GOT3 (cell line): ENCODE measurements around the gene MACROH2A2.
"Not testable (repeated sequence)": the region's sequence is repeated elsewhere in the genome, so short reads cannot be mapped to it uniquely, and the experiment has no call there.

Source experiments
- DNase-seq: peaks from one replicate; lab custom pipeline; 2025; ENCODE audit warnings: mixed read lengths; lab: John Stamatoyannopoulos, UW

The MACROH2A2 gene

DNA sequence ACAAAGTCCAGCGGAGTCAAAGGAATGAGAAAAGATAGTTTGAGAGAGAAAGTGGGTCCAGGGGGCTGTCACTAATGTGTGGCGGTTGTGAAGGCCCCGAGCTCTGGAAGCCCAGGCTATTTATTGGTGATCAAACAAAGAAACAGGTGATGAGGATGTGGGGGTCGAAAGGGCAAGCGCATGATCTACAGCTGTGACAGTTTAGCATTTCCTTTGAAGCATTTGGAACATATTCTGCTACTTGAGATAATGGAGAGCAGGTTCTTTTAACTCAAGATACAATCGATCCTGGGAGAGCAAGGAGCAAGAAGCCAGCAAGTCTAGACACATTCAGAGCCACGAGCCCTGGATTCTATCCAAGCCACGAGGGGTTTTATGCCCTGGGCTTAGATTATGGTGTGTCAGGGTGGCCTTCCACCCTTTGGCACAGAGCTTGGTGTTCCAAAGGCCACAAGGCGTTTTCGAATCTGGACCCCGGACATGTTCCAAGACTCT lies 48.5 kb downstream of the MACROH2A2 start:
- DNase-seq = not testable (repeated sequence)

- DNase-seq = no peak
These were observed 49.0 kb downstream of the MACROH2A2 start for GRCh38 chr10:70101668-70102067.

- no peak for DNase-seq
These were observed 54.5 kb downstream of the MACROH2A2 start for GRCh38 chr10:70106958-70107791.

- no peak for DNase-seq
These were observed 56.6 kb downstream of the MACROH2A2 start for GRCh38 chr10:70109064-70109729.

DNA sequence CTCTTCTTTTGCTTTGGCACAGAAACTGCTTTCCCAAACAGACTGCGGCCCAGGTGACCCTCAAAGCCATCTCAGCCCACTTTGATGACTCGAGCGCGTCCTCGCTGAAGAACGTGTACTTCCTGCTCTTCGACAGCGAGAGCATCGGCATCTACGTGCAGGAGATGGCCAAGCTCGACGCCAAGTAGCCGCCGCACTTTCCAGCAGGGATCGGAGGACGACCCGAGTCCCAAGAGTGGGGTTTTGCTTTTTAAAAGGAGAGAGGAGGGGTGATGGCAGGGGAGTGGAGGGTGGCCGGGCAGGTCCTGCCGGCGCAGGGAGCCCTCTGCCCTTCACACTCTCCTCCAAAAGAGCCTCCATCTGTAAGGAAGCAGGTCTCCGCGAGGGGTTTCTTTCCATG lies 58.9 kb downstream of the MACROH2A2 start:
- no peak for DNase-seq

GRCh38 chr10:70112071-70112470 lies 59.4 kb downstream of the MACROH2A2 start:
- no peak for DNase-seq

- no peak for DNase-seq
These were observed 62.3 kb downstream of the MACROH2A2 start for GRCh38 chr10:70114902-70115301.

GRCh38 chr10:70115948-70116682 lies 63.5 kb downstream of the MACROH2A2 start:
- no peak for DNase-seq

GRCh38 chr10:70117646-70118045 lies 65.0 kb downstream of the MACROH2A2 start:
- no peak for DNase-seq

DNA sequence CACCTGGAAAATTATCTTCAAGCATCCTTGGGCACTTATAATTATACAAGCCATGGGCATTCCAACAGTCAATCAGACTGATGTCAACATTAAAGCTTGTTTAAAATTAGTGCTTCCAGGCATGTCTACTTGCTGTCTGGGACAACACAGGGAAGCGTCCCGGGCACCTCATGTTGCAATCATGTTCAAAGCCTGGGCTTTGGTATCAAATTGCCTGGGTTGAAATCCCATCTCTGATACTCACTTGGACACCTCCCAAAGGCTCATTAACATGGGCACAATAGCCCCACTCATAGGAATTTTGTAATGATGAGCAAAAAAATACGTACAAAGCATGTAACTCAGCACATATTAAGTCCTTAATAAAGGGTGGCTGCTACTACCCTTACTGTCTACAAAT lies 65.5 kb downstream of the MACROH2A2 start:
- no peak for DNase-seq

DNA sequence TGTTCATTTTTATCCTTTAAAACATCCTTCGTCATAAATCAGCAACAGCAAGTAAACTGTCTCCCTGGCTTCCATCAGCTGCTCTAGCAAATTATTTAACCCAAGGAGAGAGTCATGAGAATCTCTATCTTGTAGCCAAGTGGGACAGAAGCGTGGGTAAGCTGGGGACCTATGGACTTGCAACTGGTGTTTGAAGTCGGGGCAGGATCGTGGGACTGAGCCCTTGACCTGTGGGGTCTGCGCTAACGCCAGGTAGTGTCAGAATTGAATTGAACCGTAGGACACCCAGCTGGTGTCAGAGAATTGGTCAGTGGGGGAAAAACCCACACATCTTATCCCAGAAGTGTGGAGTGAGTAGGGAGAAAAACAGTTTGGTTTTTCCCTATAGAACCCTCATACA lies 66.6 kb downstream of the MACROH2A2 start:
- DNase-seq = no peak

- no peak for DNase-seq
These were observed 67.0 kb downstream of the MACROH2A2 start for GRCh38 chr10:70119623-70120022.

GRCh38 chr10:70120417-70120816 lies 67.8 kb downstream of the MACROH2A2 start:
- no peak for DNase-seq

DNA sequence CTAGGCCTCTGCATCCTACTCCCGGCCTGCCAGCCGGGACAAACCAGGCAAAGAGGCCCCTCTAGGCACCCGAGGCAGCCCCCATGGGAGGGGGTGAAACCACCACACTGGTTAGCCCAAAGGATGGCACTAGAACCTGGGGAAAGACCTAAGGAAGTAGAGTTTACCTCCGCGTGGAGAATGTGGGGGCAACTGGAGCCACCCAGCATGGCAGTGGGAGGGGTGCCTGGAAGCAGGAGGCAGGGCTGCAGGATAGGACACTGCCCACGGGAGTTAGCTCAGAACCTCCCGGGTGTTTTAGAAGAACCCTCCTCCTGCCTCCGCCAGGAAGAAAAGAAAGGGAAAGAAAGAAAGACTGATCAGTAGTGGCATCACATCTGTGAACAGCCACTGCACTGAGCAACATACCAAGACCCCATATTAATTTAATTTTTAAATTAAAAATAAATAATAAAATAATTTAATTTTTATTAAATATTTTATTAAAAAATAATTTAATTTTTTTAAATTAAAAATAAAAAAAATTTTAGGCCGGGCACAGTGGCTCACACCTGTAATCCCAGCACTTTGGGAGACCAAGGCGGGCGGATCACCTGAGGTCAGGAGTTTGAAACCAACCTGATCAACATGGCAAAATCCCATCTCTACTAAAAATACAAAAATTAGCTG lies 68.8 kb downstream of the MACROH2A2 start:
- DNase-seq = no peak

DNA sequence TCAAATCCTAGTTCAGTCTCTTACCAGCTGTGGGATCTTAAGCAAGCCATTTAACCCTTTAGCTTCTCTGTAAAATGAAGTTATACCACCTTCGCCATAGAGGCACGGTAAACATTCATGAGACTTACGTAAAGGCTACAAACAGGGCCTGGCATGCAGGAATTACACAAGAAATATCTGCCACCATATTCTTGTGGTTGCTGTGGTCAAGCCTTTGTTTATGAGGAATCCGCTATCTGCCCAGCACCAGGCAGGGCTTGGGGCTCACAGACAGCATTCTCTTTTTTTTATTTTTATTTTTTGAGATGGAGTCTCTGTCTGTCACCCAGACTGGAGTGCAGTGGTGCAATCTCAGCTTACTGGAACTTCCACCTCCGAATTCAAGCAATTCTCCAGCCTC lies 70.1 kb downstream of the MACROH2A2 start:
- no peak for DNase-seq

- DNase-seq = not testable (repeated sequence)
These were observed 70.5 kb downstream of the MACROH2A2 start for GRCh38 chr10:70123166-70123565.

GRCh38 chr10:70123817-70124216 lies 71.2 kb downstream of the MACROH2A2 start:
- DNase-seq = no peak

DNA sequence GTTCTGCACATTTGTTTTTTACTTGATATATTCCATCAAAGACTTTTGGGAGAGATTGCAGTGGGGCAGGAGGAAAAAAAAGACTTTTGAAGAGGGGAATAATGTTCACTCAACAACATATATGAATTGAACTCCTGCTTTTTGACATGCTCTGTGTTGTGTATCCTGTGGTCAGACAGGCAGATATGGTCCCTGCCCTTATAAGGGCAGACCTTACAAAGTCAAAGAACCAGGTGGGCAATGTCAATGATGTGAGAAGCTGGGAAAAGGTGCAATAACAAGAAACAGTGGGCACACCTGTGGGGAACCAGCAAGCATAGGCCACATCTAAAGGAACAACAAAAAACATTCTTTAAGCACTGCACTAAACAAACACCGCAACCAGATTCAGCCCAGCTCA lies 71.8 kb downstream of the MACROH2A2 start:
- no peak for DNase-seq

DNA sequence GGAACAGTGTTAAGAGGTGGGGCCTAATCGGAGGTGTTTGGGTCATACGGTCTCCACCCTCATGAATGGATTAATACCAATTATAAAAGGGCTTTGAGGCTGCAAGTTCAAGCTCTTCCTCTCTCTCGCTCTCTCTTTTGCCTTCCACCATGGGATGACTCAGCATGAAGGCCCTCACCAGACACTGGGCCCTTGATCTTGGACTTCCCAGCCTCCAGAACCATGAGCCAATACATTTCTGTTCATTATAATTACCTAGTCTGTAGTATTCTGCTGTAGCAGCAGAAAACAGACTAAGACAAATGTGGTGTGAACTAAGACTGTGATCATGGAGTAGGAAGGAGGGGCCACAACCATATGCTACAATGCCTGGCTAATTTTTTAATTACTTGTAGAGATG lies 72.3 kb downstream of the MACROH2A2 start:
- no peak for DNase-seq

DNA sequence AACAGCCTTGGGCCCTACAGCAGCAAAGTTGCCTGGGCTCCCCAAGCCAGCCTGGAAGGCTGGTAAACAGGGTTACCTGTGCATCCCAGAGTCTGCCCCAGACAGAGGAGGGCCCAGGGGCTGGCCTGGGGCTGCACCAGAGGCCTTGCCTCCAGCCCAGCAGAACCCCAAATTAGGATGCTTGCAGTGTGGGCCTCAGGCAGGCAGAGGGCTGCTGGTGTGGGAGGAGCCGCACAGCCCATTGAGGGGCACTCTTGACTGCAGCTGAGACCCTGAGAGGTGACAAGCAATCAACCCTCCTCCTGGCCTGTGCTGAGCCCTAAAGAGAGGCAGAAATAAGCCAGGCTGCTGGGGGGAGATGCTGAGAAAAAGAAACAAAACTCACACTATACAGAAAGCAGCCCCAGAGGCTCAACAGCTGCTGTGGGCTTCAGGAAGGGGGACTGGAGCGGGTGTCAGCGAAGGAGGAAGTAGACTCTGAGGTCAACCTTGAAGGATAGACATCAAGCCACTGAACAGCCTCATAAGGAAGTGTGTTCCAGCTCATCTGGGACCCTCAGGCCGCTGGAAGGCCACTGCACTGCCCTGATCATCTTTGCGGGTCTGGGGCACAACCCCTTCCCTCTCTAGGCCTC lies 73.4 kb downstream of the MACROH2A2 start:
- DNase-seq = no peak

DNA sequence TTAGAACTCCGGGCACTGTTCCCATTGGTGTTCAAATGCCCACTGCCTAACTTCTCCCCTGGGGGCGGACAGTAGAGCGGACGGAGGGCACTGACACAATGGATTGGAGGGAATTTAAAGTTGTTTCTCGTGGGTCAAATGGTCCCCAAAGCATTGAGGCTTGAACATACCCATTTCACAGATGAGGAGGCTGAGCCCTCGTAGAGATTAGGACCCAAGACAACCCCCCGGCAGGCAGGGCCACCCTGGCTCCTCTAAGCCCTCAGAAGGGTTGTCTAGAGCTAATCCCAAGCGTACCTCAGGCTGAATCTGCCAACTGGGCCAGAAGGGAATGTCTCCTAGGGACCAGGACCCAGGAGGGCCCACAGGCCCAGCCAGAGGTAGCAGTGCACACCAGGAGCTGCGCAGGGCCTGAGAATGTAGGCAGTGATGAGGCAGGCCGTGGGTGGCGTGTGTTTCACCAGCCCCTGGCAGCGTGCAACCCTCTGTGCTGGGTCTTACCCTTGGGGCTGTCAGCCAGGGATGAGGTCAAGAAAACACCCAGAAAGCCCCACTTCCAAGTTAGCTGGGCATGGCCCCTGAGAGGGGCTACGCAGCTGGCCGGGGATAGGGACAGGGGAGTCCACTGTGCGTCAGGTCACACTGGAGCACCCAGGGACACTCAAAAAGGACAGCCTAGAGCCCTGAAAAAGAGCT lies 74.2 kb downstream of the MACROH2A2 start:
- DNase-seq = no peak
